GM12872 (cell line): Measurements from ENCODE around the gene PRKRA.

Experiments
- TF ChIP-seq, protein P1 (sequence below): IDR thresholded peaks from 3 replicates; pipeline ENCODE4 v1.5.1; 2011; ENCODE audit warnings: low read depth, mild to moderate bottlenecking, low read length, moderate library complexity; ENCODE audit not compliant: insufficient read depth

Gene PRKRA

GRCh38 chr2:178455947-178456346 lies 5.0 kb upstream of the PRKRA start:
- TF ChIP-seq, protein P1, sequence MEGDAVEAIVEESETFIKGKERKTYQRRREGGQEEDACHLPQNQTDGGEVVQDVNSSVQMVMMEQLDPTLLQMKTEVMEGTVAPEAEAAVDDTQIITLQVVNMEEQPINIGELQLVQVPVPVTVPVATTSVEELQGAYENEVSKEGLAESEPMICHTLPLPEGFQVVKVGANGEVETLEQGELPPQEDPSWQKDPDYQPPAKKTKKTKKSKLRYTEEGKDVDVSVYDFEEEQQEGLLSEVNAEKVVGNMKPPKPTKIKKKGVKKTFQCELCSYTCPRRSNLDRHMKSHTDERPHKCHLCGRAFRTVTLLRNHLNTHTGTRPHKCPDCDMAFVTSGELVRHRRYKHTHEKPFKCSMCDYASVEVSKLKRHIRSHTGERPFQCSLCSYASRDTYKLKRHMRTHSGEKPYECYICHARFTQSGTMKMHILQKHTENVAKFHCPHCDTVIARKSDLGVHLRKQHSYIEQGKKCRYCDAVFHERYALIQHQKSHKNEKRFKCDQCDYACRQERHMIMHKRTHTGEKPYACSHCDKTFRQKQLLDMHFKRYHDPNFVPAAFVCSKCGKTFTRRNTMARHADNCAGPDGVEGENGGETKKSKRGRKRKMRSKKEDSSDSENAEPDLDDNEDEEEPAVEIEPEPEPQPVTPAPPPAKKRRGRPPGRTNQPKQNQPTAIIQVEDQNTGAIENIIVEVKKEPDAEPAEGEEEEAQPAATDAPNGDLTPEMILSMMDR: no peak

- TF ChIP-seq, protein P1: no peak
These were observed 1.9 kb upstream of the PRKRA start for GRCh38 chr2:178452870-178453269.

DNA sequence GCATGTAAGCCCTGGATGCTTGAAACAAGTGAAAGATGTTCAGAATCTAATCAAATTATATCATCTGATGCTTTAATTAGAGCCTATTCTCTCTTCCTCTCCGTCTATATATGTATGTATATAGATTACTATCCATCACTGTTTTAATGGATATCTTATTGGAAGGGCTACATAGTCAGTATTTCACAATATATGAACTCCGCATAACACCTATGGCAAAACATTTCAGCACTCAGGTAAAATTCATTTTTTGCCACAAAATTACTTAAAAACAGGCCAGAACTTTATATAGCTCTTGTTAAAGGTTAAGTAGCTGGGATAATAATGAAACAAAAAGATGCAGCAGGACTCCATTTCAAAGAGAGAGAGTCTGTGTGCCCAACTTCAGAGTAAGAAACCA lies 1.4 kb upstream of the PRKRA start:
- TF ChIP-seq, protein P1: no peak

GRCh38 chr2:178450524-178450773 lies 526 bp downstream of the PRKRA start:
- TF ChIP-seq, protein P1: no peak

GRCh38 chr2:178449700-178450523 lies 1.1 kb downstream of the PRKRA start:
- TF ChIP-seq, protein P1: no peak

GRCh38 chr2:178448968-178449661 lies 1.9 kb downstream of the PRKRA start:
- TF ChIP-seq, protein P1: no peak

DNA sequence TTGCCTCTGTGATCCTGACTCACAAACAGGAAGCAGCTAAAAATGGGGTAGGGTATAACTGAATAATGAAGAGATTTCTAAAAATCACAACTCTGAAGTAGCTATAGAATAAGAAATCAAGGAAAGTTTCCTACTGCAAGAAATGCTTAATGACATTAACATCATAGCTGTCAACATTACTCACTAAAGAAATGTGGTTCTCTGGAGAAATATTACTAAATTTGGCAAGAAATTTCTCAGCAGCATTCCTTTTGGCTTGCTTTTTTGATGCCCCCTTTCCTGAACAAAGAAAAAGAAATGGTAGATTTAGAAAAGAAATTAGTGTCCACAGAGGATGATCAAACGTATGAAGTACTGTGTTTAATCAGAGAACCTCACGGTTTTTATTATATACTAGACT lies 9.5 kb downstream of the PRKRA start:
- TF ChIP-seq, protein P1: no peak
